ENCODE measurements around the gene SPINK13. TPM values are rescaled to one million over a fixed set of nuclear protein-coding genes. Genes with fewer than 3 reads are reported as not detected.
"Not testable (repeated sequence)": the region's sequence is repeated elsewhere in the genome, so short reads cannot be mapped to it uniquely, and the experiment has no call there.

SPINK13 gene, protein sequence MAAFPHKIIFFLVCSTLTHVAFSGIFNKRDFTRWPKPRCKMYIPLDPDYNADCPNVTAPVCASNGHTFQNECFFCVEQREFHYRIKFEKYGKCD
- total RNA-seq: not detected
- long read RNA-seq: 0 reads

DNA sequence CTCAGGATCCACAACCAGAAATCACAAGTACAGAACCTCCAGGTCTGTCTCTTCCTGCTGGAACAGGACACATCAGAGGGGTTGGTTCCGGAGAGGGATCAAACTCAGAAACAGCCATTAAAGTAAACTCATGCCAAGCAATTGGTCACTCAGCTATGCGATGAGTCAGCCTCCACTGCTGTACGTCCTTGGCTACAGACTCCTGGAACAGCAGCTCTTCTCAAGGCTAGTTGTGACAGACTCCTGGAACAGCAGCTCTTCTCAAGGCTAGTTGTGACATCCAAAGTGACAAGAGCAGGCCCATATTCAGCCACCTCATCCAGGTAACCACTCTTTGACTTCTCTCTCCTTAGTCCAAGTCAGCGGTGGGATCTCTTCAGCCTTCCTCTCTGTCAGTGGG lies at the start of gene SPINK13:
TSS of gene SPINK13 (plus strand) at position 229 of the 400 bp plus-strand sequence. CDS start 1,279 bp downstream, outside the sequence.
- intact Hi-C loops (cut with DNase I): no loop called here
- DNase-seq (ENCODE audit: missing footprints): no peak
- ATAC-seq: no peak

DNA sequence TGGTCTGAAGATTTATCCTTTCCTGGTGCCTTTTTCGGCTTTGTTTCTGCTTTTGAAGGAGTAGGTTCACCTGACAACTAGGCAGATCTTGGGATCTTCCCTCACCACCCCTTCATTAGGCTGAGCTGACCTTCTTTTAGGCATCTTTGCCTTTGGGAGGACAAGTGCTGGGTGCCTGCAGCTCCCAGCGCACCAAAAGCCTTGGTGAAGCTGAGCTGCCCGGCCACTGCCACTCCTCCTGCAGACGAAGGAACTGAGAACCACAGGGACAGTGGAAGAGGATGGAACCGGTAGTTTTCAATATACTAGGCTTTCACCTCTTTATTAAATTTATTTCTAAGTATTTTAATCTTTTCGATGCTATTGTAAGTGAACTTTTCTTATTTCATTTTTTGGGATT lies 47.1 kb upstream of the SPINK13 start:
- no peak for DNase-seq (ENCODE audit: missing footprints)
- intact Hi-C loops (cut with DNase I): no loop called here
- no peak for ATAC-seq

DNA sequence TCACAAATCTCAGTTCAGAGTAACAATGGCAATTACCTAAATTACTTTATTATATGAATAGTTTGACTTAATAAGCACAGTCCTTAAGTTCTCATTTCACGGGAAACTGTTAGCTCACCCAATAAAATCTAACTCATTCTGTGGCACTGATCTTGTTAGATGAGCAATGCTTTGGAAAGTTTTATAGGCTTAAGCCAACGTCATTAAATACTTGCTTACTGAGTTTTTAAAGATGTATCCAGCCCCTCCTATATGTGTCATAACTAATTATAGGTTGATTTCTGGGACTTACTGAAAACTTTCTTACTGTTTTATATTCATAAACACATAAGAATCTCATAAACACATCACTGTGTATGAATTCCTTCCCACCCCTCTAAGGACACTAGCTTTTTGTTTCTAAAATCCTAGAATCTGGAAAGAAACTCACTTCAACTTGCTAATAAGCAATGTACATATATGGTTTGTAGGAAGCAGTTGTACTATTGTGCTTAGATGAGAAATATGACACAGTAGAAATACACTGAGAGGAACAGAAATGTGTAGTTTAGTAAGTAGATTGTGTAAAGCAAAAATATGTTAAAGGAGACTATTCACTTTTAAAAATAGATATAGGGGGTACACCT lies 44.4 kb upstream of the SPINK13 start:
- no peak for ATAC-seq
- intact Hi-C loops (cut with DNase I): no loop called here
- no peak for DNase-seq (ENCODE audit: missing footprints)

DNA sequence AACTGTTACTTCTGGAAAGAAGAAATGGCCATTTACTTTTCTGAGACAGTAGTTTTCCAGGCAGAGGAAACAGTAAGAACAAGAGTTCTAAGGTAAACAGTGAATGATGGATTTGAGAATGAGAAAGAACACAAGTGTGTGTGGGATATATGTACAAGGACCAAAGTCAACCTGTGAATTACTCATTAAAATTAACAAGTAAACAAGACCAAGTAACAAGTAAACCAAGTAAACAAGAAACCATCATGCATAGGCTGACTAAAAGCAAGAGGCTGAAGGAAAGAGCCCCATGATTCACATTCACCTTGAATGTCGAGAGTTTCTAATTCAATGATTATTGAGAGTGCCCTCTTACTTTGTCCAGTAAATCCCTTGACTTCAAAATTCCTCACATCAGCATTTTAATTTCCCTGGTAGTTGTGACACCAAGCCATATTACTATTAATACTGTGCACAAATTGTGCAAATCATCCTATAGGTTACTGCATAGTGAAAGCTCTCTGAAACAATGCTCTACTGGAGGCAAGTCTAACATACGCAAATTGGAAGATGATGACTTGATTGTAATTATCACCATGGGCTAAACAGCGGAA lies 40.1 kb upstream of the SPINK13 start:
- no peak for ATAC-seq

DNA sequence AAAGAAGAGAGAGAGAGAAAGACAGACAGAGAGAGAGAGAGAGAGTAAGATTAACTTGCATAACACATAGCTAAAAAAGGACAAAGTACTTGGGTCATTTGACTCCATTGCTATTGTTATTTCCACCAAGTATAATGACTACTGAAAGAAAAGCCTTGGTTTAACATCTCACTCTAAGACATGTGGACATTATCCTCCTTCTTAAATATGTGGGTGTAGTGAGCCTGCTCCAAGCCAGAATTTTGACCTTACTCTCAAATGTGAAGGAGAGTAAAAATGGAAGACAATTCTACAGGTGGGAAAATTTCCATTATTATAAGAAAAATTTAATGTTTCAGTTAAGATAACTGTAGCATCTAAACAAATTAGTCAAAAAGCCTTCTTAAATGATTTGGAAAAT lies 38.8 kb upstream of the SPINK13 start:
- no peak for ATAC-seq
- intact Hi-C loops (cut with DNase I): no loop called here
- no peak for DNase-seq (ENCODE audit: missing footprints)

More for the DNA sequence above, 40.1 kb upstream of the SPINK13 start:
- DNase-seq (ENCODE audit: missing footprints): no peak
- intact Hi-C loops (cut with DNase I): no loop called here

DNA sequence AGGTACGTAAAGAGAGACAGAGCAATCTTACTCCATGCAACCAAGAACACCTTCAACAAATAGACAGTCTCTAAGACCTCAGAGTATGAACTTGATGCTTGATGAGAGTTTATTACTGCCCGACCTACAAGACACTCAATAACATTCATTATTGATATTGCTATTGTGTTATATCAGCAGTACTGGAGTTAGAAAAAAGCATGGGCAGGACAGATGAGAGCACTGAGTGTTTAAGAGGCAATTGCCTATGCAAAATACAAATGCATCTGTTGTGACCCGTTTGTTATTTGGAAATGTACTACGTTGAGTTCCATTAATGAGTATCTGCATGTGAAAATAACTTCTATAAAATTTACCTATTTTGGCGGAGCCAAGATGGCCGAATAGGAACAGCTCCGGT lies 38.4 kb upstream of the SPINK13 start:
- DNase-seq (ENCODE audit: missing footprints) (no peak), ATAC-seq (no peak)
- intact Hi-C loops (cut with DNase I): no loop called here

DNA sequence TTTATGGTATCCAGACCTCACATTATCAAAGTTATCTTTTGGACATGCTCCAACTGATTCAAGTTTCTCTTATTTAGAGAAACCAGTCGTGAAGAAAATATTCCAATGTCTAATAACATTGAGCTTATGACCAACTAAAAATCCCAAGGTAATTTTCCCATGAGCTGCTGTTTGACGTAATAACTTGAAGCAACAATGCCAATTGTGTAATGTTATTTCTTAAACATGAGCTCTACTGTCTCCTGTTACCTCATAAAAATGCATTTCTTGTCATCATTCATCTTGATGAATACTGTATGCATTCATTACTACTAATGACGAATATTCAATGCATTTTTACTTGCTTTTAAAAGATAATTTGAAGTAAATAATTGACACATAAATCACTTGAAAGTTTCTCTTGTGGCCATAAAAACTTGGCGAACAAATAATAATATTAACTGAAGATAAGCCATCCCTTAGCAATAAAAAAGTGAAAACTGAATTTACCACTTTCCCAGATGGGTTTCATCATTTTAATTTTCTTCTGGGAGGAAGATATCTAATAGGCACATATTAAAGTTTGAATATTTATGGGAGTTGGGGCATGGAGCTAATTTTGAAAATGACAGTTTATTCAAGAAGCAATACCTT lies 30.7 kb upstream of the SPINK13 start:
- intact Hi-C loops (cut with DNase I): no loop called here
- ATAC-seq (no peak), DNase-seq (ENCODE audit: missing footprints) (no peak)

DNA sequence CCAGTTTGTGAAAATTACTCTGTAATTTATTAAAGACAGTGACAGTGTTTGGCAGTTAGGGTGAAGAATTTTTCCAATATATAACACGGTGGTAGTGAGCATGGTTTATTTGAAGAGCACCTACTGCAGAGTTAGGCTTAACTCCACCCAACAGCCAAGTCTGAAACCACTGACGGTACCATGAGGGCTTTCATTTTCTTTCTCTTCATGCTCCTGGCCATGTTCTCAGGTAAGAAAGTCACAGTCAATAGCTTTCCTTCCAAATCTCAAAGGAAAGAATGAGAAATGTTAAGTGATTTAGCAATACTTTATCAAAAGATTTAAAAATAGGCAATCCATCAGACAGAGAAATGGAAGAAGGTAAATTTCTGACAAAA lies 30.2 kb upstream of the SPINK13 start, which contains the start of gene MARCOL:
TSS of gene MARCOL (plus strand) at position 108 of the 377 bp plus-strand sequence. CDS start at position 181, 73 bp downstream.
- ATAC-seq (no peak), DNase-seq (ENCODE audit: missing footprints) (no peak)
- intact Hi-C loops (cut with DNase I): no loop called here

DNA sequence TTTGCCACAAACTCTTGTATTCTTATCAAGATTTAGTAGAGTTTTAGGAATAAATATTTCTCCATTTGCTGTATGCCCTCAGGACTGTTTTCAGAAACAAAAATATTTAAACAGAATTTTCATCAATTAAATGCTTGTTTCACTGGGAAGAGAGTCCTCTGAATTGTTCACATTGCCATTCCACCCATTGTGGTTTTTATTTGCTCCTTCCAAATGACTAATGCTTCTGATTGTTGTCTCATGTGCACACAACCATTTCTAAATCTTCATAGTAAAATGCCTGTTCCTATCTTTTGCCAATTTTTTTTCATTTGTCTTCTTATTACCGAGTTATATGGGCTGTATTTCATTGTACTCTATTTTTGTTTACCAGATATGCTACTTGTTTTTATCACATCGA lies 19.7 kb upstream of the SPINK13 start:
- intact Hi-C loops (cut with DNase I): no loop called here
- ATAC-seq: no peak
- DNase-seq (ENCODE audit: missing footprints): no peak

DNA sequence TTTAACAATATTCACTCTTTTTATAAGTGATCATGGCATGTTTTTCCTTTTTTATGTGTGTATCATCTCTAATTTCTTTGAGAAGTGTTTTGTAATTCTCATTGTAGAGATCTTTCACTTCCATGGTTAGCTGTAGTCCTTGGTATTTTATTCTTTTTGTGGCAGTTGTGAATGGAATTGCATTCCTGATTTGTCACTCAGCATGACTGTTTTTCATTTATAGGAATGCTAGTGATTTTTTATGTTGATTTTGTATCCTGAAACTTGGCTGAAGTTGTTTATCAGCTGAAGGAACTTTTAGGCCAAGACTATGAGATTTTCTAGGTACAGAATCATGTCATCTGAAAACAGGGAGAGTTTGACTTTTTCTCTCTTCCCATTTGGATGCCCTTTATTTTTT lies 13.1 kb upstream of the SPINK13 start:
- intact Hi-C loops (cut with DNase I): no loop called here
- ATAC-seq (no peak), DNase-seq (ENCODE audit: missing footprints) (no peak)

DNA sequence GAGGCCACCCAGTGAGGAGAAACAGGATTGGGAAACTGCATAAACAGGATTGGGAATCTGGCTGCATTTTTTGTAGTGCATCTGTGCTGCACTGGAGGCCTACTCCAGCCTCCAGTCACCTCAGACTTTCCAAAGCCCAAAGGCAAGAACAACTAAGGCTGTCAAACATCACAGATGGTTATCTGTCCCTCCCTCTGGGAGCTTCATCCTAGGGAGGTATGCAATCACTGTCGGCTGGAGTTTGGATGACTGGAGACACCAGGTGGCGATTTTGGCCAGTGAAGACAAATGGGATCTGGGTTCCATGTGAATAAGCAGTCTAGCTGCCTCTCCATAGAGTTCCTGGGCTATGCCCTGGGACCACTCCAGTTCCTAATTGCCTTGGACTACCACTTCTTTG lies 9.3 kb upstream of the SPINK13 start:
- no peak for DNase-seq (ENCODE audit: missing footprints)
- no peak for ATAC-seq
- intact Hi-C loops (cut with DNase I): no loop called here

DNA sequence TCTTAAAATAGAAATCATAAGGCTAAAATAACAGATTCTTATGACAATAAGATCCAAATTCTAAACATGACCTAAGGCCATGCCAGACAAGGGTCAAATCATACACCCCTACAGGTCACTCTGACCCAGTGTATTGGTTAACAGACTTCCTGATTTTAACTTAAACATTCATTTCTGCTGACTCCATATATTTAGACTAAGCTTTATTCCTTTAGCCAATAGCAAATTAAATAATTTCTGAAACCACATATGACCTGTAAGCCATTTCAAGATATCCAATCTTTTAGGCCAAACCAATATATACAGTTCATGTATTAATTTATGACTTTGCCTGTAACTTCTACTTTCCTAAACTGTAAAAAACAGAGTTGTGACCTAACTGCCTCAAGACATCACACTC lies 7.4 kb upstream of the SPINK13 start:
- intact Hi-C loops (cut with DNase I): no loop called here
- no peak for ATAC-seq
- no peak for DNase-seq (ENCODE audit: missing footprints)

DNA sequence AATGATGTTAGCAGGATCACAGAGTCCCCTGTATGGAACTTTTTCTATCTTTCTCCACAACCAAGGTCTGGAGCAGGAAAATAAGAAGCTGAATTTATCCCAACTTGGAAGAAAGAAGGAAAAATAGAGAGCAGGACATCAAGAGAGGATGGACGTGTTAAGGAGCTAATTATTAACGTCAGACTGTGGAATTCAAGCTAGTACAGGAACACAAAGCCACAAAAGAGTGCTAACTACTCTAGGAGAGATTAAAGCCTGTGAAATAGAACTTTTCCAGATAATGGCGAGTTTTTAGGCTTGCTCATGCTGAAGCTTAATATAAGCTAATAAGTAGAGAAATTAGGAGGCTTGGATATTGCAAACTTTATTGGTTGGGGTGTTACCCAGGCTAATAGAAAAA lies 632 bp upstream of the SPINK13 start:
- DNase-seq (ENCODE audit: missing footprints): no peak
- ATAC-seq: no peak
- intact Hi-C loops (cut with DNase I): no loop called here

DNA sequence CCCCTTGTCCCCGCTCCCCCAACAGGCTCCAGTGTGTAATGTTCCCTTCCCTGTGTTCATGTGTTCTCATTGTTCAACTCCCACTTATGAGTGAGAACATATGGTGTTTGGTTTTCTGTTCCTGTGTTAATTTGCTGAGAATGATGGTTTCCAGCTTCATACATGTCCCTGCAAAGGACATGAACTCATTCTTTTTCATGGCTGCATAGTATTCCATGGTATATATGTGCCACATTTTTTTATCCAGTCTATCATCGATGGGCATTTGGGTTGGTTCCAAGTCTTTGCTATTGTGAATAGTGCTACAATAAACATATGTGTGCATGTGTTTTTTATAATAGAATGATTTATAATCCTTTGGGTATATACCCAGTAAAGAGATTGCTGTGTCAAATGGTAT lies 6.5 kb downstream of the SPINK13 start:
- DNase-seq (ENCODE audit: missing footprints); ATAC-seq; intact Hi-C loops (cut with DNase I): not testable (repeated sequence)

DNA sequence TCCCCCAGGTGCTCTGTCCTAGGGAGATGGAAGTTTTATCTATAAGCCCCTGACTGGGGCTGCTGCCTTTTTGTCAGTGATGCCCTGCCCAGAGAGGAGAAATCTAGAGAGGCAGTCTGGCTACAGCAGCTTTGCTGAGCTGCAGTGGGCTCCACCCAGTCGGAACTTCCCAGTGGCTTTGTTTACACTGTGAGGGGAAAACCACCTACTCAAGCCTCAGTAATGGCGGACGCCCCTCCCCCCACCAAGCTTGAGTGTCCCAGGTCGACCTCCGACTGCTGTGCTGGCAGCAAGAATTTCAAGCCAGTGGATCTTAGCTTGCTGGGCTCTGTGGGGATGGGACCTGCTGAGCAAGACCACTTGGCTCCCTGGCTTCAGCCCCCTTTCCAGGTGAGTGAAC lies 12.3 kb downstream of the SPINK13 start:
- intact Hi-C loops (cut with DNase I); DNase-seq (ENCODE audit: missing footprints); ATAC-seq: not testable (repeated sequence)

DNA sequence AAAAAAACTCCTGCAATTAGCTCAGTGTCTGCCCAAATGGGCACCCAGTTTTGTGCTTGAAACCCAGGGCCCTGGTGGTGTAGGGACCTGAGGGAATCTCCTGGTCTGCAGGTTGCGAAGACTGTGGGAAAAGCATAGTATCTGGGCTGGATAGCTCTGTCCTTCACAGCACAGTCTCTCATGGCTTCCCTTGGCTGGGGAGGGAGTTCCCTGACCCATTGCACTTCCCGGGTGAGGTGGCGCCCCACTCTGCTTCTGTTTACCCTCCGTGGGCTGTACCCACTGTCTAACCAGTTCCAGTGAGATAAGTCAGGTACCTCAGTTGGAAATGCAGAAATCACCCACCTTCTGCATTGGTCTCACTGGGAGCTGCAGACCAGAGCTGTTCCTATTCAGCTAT lies 12.7 kb downstream of the SPINK13 start:
- intact Hi-C loops (cut with DNase I); ATAC-seq: not testable (repeated sequence)

DNA sequence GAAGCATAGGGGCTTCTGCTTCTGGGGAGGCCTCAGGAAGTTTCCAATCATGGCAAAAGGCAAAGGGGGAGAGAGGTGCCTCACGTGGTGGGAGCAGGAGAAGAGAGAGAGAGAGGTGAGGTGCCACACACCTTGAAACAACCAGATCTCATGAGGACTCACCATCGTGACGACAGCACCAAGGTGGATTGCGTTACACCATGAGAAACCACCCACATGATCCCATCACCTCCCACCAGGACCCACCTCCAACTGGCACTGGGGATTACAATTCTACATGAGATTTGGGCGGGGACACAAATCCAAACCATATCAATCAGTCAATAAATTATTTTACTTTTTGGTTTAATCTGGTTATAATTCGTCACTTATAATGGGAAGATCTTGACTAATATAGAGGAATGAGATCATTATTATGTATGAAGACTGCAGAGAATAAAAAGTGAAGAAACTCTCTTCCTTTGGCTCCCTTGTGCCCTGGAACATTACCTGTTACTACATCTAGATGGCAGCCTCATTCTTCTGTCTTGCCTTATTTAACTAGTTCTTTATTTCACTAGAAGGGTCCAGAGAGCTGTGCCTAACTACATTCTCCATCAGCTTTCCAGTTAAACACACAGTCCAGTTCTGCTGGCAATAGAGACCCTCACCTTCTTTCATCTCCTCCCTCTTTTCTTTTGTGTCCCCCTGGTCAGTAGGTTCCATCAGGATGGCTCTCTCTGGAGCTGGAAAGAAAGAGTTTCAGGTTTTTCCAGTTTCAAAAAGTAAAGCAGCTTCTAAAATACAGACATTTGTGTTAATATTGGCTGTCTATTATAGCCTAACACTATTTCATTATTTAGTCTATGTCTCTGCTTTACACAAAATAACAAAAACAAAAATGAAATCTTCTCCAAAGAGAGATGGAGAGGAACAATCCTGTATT lies 21.9 kb downstream of the SPINK13 start:
- ATAC-seq (no peak), DNase-seq (ENCODE audit: missing footprints) (no peak)
- intact Hi-C loops (cut with DNase I): loop anchor here (2.0 to 10.0 kb wide), 3 partner anchors 74 to 442 kb away; no protein-coding TSS in a partner anchor

More for the DNA sequence above, 12.7 kb downstream of the SPINK13 start:
- DNase-seq (ENCODE audit: missing footprints): not testable (repeated sequence)

DNA sequence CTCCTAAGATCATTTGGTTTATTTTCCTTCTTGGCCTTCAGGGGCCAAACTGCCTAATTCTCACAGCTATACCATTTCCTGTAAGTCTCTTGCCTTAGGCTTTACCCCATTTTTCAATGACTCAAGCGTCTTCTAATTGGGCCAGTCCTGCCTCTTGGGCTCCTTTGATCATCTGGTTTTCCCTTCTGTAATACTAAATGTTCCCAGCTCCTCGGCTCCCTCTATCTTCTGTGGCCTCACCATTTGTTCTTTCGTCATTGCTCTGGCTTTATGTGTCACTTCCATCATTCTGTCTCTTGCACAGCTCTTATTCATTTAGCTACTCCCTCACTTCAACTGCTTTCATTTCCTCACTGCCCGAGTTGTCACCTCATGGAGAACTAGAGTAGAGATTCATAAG lies 29.1 kb downstream of the SPINK13 start:
- intact Hi-C loops (cut with DNase I): loop anchor here (10.0 kb wide), 1 partner anchor 67 kb away; no protein-coding TSS in a partner anchor
- DNase-seq (ENCODE audit: missing footprints): no peak
- no peak for ATAC-seq

DNA sequence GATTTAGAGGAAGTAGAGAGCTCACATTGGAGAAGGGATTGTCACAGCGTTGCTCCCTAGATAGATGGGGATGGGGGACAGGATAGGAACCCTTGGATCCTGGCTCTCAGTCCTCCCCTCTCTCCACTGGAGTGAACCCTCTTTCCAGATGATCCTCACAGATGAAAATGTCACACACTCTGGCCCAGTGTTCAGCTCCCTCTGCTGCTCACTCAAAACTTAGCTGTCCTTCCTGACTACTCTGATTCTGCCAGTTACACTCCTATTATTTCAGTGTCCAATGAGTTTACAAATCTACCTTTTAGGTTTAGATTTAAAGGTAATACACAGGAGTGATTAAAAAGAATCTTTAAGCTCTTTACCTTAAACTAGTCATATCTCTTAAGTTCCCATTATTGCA lies 37.9 kb downstream of the SPINK13 start:
- no peak for DNase-seq (ENCODE audit: missing footprints)
- no peak for ATAC-seq
- intact Hi-C loops (cut with DNase I): no loop called here

All from Right ventricle myocardium inferior (tissue), 1 donor.